Ovary (tissue), 9 donors: ENCODE results near the gene RASGRF2. TPM values are rescaled to one million over a fixed set of nuclear protein-coding genes. Genes with fewer than 3 reads are reported as not detected.

Source experiments
- DNase-seq, 5 donors: peaks; one replicate each; pipeline ENCODE4 v3.0.0-alpha.2; 2019 to 2020
- H3K27ac ChIP-seq, 2 donors: fragments of 200-600 bp; one replicate each; pipeline versions ENCODE4 v1.5.1 to v1.8.0; 2019 to 2022
- H3K27me3 ChIP-seq: fragments of 200-600 bp; one replicate; pipeline ENCODE4 v1.8.0; 2022
- H3K36me3 ChIP-seq: fragments of 200-600 bp; sonication (generic); one replicate; pipeline ENCODE4 v1.5.1; 2019
- H3K4me1 ChIP-seq: one replicate; pipeline ENCODE4 v1.8.1; 2013; ENCODE audit warnings: mild to moderate bottlenecking, moderate library complexity; ENCODE audit not compliant: insufficient read depth
- H3K4me3 ChIP-seq: fragments of 200-600 bp; sonication (generic); one replicate; pipeline ENCODE4 v1.5.1; 2017
- H3K9me3 ChIP-seq, 2 donors: fragments of 200-600 bp in 1 of 2; sonication (generic) in 1 of 2; one replicate each; pipeline versions ENCODE4 v1.5.1 to v1.8.1; 2013 to 2019; ENCODE audit warnings: mild to moderate bottlenecking in 1 of 2, moderate library complexity in 1 of 2
- CTCF ChIP-seq, 3 donors: fragments of 450-650 bp in 2 of 3; fragments of 200-600 bp in 1 of 3; IDR thresholded peaks; one replicate each; pipeline versions ENCODE4 v1.5.1 to v1.8.0; 2016 to 2022; ENCODE audit warnings: antibody characterized with exemption in 3 of 3, mild to moderate bottlenecking in 1 of 3
- EP300 ChIP-seq: sonication (generic); formaldehyde crosslinking; IDR thresholded peaks from one replicate; pipeline ENCODE4 v1.6.1; 2017; ENCODE audit warnings: antibody characterized with exemption
- POLR2A ChIP-seq: fragments of 450-650 bp; IDR thresholded peaks from one replicate; pipeline ENCODE4 v1.6.1; 2017; ENCODE audit warnings: antibody characterized with exemption, mild to moderate bottlenecking, moderate library complexity
- WGBS, 3 donors: extraction: QIAGEN DNeasy Blood & Tissue Kit in 1 of 3; methylation state at CpG; one replicate each; pipeline versions ENCODE4 v1.1.5 to v1.1.7; 2013 to 2017; 5-methylcytosine and 5-hydroxymethylcytosine counted together
- intact Hi-C, 4 donors: fragments of 100-400 bp; cut with DNase I; formaldehyde crosslinking; loops; one replicate each; pipeline versions ENCODE4 v1.11.0 to v1.15.1; 2022 to 2023
- polyA plus RNA-seq, 2 donors: library from polyadenylated mRNA; stranded (reverse); fragments of 200-250 nt in 1 of 2; fragments of 350-450 nt in 1 of 2; fragmentation: Illumina TruSeq in 1 of 2; extraction: RNeasy Lipid Tissue Mini Kit (QIAGEN cat#74804) in 1 of 2; gene quantifications; one replicate each; pipeline ENCODE4 v1.2.3, GENCODE V29; 2013 to 2014
- total RNA-seq, 7 donors: library from RNA; depleted of rRNA in 2 of 7; stranded (reverse); fragments of >200 nt in 2 of 7; fragmentation: NEBNext Ultra II Directional in 3 of 7; extraction: Animal tissue kit (Norgen Biotek cat#: 25700) in 3 of 7; gene quantifications; one replicate each; pipeline versions ENCODE4 v1.1.0 to v1.2.4, GENCODE V29; 2016 to 2023
- donor health status: DM: no; HTN: no; CAD: no; lungs with moderate emphysema.
- donor health status: DM: no; HTN: no; CAD: no.
- donor health status: Bipolar disorder and iron deficiency.
- donor health status: DM: yes; HTN: yes; CAD: no.
- donor health status: DM: no; HTN: no; CAD: no.
- donor health status: DM: yes; HTN: yes; CAD: no.

Gene RASGRF2
- total and polyA plus RNA-seq, 9 donors: 8.6 to 55.1 (median 23.0) TPM

GRCh38 chr5:81239613-81240012 lies 279.4 kb downstream of the RASGRF2 start:
- H3K4me3 ChIP-seq: no peak overlapping the region
- TF ChIP-seq CTCF (IDR thresholded peaks at IDR 0.05) (no peak), EP300 (no peak)
- no peaks in the 10 kb centered on the region for H3K36me3 ChIP-seq
- H3K9me3 ChIP-seq: no peaks in the 10 kb centered on the region
- intact Hi-C loops: loop anchor here in 1 of 4 donors (10.0 kb wide), 1 partner anchor 55 kb away; no protein-coding TSS in a partner anchor
- 69 to 73% (median 70%) methylated on average over 5 of the region's 5 CpGs for WGBS, 3 donors
- no peak for DNase-seq
- no peak overlapping the region for H3K27ac ChIP-seq
- H3K4me1 ChIP-seq: peaks cover 19% of the 10 kb centered on the region
- no peaks in the 10 kb centered on the region for H3K27me3 ChIP-seq

DNA sequence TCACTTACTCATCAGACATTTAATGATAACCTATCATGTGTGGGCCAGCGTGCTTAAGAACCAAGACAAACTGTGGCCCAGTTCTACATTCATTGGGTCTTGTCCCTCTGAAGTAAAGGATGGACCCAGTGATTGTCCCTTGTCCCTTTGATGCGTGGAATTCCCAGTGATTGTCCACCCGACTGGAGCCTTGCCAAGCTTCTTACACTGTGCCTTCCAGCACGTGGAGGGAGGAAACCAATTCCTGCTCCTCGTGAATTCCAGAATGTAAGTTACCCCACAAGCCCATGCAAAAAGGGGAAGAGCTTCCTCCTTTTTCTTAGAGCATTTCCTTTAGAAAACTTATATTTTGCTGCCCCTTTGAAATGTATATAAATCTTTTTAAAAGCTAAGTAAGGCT lies 280.8 kb downstream of the RASGRF2 start:
- Histone ChIP-seq H3K27me3 (no peaks in the 10 kb centered on the region), H3K27ac (no peak overlapping the region), H3K9me3 (no peaks in the 10 kb centered on the region), H3K36me3 (no peaks in the 10 kb centered on the region), H3K4me3 (no peak overlapping the region), H3K4me1 (peaks cover 9% of the 10 kb centered on the region)
- TF ChIP-seq POLR2A (no peak), EP300 (no peak), CTCF (IDR thresholded peaks at IDR 0.05) (no peak)
- 44 to 47% (median 46%) methylated on average over 5 of the region's 5 CpGs for WGBS, 3 donors
- intact Hi-C loops: no loop called here
- DNase-seq: peak in 1 of 5 donors; percentile 37

GRCh38 chr5:81241961-81242648 lies 281.9 kb downstream of the RASGRF2 start:
- Histone ChIP-seq H3K27ac (no peak overlapping the region), H3K36me3 (no peaks in the 10 kb centered on the region), H3K4me1 (peaks cover 17% of the 10 kb centered on the region), H3K27me3 (no peaks in the 10 kb centered on the region), H3K9me3 (no peaks in the 10 kb centered on the region), H3K4me3 (no peak overlapping the region)
- intact Hi-C loops: no loop called here
- TF ChIP-seq CTCF (IDR thresholded peaks at IDR 0.05) (no peak), EP300 (no peak), POLR2A (no peak)
- 89 to 90% (median 90%) methylated on average over 8 of the region's 8 CpGs for WGBS, 3 donors
- no peak for DNase-seq

DNA sequence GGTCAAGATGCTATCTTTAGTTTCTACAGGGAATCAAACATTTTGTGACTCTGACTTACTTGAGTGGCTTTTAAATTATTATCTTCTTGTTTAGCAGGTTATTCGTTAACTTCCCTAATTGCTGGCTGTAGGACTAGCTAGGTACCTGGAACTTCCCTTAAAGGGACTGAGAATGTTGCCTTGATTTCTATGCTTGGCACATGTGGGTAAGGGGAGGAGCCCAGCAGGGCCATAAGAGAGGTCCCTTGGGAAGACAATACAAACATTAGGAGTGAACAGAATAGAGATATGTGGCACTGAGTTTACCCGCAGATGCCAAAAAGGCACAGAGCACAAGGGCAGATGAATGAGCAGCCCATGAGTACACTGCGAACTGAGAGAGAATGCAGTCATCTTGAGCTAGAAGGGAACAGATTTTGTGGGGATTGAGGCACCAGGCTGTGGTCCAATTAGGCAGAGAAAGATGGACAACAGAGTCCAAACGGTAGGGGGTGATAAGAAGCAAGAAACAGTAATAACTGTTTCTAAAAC lies 282.8 kb downstream of the RASGRF2 start:
- DNase-seq: no peak
- Histone ChIP-seq H3K4me1 (peaks cover 20% of the 10 kb centered on the region), H3K36me3 (no peaks in the 10 kb centered on the region), H3K27ac (no peak overlapping the region), H3K9me3 (no peaks in the 10 kb centered on the region), H3K27me3 (no peaks in the 10 kb centered on the region), H3K4me3 (no peak overlapping the region)
- 22 to 28% (median 27%) methylated on average over 4 of the region's 4 CpGs for WGBS, 3 donors
- TF ChIP-seq EP300 (no peak), POLR2A (no peak), CTCF (IDR thresholded peaks at IDR 0.05) (no peak)
- intact Hi-C loops: no loop called here
